Measurements from ENCODE around the gene TCTN2. TPM values are rescaled to one million over a fixed set of nuclear protein-coding genes. Genes with fewer than 3 reads are reported as not detected.

TCTN2 gene
- total RNA-seq, 1 donor from 2014 or later, result 6.1 TPM

DNA sequence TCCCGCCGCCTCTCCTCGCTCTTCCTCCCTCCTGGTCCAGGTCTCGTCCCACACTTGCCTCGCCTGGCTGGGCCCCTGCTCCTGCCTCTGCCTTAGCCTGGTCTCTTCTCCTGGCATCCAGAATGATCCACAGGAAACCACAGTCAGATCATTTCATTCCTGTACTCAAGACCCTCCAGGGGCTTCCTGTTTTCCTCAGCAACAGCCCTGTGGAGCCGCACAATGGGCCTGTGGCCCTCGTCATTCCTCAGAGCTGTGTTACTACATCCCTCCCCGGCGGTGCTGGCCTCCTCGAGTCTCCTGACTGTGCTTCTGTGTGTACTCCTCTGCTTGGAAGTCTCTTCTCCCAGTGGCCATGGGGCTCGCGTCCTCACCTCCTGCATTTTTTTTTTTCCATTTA lies 61.3 kb downstream of the TCTN2 start:
- Histone ChIP-seq H3K27ac (no peak overlapping the region), H3K4me3 (no peak overlapping the region), H3K36me3 (peaks cover 4 to 54% of the 10 kb centered on the region in 2 donors), H3K27me3 (no peaks in the 10 kb centered on the region), H3K4me1 (no peaks in the 10 kb centered on the region), H3K9me3 (no peaks in the 10 kb centered on the region)
- no peak for TF ChIP-seq POLR2AphosphoS5 (IDR thresholded peaks at IDR 0.05; ENCODE audit: insufficient read depth in 1 of 2, low read depth in 1 of 2)
- TF ChIP-seq POLR2A (IDR thresholded peaks at IDR 0.05), result no peak
- TF ChIP-seq, protein P1, sequence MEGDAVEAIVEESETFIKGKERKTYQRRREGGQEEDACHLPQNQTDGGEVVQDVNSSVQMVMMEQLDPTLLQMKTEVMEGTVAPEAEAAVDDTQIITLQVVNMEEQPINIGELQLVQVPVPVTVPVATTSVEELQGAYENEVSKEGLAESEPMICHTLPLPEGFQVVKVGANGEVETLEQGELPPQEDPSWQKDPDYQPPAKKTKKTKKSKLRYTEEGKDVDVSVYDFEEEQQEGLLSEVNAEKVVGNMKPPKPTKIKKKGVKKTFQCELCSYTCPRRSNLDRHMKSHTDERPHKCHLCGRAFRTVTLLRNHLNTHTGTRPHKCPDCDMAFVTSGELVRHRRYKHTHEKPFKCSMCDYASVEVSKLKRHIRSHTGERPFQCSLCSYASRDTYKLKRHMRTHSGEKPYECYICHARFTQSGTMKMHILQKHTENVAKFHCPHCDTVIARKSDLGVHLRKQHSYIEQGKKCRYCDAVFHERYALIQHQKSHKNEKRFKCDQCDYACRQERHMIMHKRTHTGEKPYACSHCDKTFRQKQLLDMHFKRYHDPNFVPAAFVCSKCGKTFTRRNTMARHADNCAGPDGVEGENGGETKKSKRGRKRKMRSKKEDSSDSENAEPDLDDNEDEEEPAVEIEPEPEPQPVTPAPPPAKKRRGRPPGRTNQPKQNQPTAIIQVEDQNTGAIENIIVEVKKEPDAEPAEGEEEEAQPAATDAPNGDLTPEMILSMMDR (IDR thresholded peaks at IDR 0.05), result no peak
- intact Hi-C loops (cut with DNase I), result no loop called here
- no peak for DNase-seq (ENCODE audit: extremely low spot score in 2 of 2)

DNA sequence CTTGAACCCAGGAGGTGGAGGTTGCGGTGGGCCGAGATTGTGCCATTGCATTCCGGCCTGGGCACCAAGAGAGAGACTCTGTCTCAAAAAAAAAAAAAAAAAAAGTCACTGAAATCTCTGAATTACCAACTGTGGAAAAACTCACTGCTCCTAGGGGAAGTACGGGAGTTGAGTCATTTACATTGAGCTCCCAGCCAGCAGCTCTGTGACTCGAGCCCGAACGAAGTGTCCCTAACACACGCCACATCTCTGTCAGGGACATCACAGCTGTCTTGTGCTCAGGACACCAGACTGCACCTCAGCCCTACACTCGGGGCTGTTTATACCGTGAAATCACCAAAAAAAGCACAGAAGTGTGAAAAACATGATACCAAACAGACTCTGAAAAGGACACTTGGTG lies 62.3 kb downstream of the TCTN2 start:
- H3K36me3 ChIP-seq, result peaks cover 0 to 52% of the 10 kb centered on the region in 2 donors
- H3K4me3 ChIP-seq, result no peak overlapping the region

DNA sequence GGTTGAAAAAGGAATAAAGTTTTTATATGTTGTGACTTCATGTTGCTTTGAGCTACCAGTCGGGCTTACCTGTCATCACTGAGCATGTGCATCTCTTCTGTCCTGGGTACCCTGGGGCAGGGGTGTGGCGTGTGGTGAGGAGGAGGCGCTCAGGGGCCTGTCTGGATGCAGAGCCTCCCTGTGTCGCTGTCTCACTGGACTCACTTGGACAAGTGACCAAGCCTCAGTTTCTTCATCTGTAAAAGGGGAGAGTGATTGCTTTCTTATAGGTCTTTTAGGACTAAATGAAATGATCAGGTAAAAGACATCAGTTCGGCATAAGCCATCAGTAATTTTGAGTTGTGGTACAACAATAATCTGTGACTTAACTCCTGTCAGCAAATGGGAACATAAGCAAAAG lies 63.4 kb downstream of the TCTN2 start:
- Histone ChIP-seq H3K4me1 (no peaks in the 10 kb centered on the region), H3K36me3 (peaks cover 0 to 46% of the 10 kb centered on the region in 2 donors), H3K27me3 (no peaks in the 10 kb centered on the region), H3K27ac (no peak overlapping the region), H3K4me3 (no peak overlapping the region), H3K9me3 (no peaks in the 10 kb centered on the region)
- DNase-seq (ENCODE audit: extremely low spot score in 2 of 2), result no peak
- no peak for TF ChIP-seq POLR2A (IDR thresholded peaks at IDR 0.05)
- TF ChIP-seq POLR2AphosphoS5 (IDR thresholded peaks at IDR 0.05; ENCODE audit: insufficient read depth in 1 of 2, low read depth in 1 of 2), result no peak
- TF ChIP-seq, protein P1 (IDR thresholded peaks at IDR 0.05), result no peak
- intact Hi-C loops (cut with DNase I), result no loop called here

More for the DNA sequence above, 62.3 kb downstream of the TCTN2 start:
- Histone ChIP-seq H3K27me3 (no peaks in the 10 kb centered on the region), H3K4me1 (no peaks in the 10 kb centered on the region), H3K9me3 (no peaks in the 10 kb centered on the region), H3K27ac (no peak overlapping the region)
- TF ChIP-seq POLR2AphosphoS5 (IDR thresholded peaks at IDR 0.05; ENCODE audit: insufficient read depth in 1 of 2, low read depth in 1 of 2), result no peak
- no peak for TF ChIP-seq POLR2A (IDR thresholded peaks at IDR 0.05)
- TF ChIP-seq, protein P1 (IDR thresholded peaks at IDR 0.05), result no peak
- DNase-seq (ENCODE audit: extremely low spot score in 2 of 2), result no peak
- intact Hi-C loops (cut with DNase I), result no loop called here

DNA sequence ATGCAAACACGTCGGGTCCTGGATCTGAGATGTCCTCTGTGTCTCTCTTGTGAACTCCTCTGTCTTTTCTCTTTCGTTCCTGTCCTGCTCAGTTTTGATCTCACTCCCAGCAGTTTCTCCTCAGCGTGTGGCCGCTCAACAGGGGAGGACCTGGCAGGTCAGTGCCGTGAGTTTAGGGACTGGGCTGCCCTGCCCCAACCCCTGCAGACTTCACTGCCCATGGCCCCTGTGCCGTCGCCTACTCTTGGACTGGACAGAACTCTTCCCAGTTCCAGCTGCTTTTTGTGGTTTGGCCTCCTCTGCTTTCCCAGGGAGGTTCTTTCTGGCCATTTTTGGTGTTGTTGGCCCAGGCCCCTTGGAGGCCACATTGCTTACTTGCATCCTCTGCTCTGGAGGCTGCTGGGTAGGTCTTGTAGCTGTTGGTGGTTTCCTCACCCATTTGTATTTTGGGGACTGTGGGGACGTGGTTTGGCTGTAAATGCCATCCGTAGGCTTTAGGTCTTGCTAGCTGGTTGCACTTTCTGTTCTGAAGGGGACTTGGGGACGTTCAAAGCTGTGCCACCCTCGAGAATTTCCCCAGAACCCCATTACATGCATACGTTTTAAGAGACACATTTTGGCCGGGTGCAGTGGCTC lies 71.1 kb downstream of the TCTN2 start:
- TF ChIP-seq POLR2A (IDR thresholded peaks at IDR 0.05) (no peak), POLR2AphosphoS5 (IDR thresholded peaks at IDR 0.05; ENCODE audit: insufficient read depth in 1 of 2, low read depth in 1 of 2) (no peak)
- TF ChIP-seq, protein P1 (IDR thresholded peaks at IDR 0.05), result no peak
- Histone ChIP-seq H3K27ac (no peak overlapping the region), H3K36me3 (peaks cover 0 to 41% of the 10 kb centered on the region in 2 donors), H3K4me3 (no peak overlapping the region), H3K9me3 (no peaks in the 10 kb centered on the region), H3K4me1 (no peaks in the 10 kb centered on the region), H3K27me3 (no peaks in the 10 kb centered on the region)
- no peak for DNase-seq (ENCODE audit: extremely low spot score in 2 of 2)
- intact Hi-C loops (cut with DNase I), result no loop called here

DNA sequence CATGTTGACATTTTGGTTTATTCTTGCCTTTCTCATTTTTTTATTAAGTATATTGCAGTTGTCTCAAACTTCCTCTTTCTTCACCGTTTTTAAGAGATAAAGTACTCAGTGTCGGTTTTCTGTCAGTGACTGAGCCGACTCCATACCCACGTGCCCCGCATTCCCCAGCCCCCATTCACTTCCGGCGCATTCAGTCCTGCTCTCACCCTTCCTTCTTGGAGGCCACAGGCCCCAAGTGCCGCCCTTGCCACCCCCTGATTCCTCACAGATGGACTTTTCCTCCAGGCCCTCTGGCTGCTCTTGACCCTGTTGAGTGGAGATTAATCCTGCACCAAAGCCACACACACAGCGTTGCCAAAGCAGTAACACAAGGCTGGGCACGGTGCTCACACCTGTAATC lies 72.1 kb downstream of the TCTN2 start:
- peaks cover 0 to 33% of the 10 kb centered on the region in 2 donors for H3K36me3 ChIP-seq
- H3K27me3 ChIP-seq, result no peaks in the 10 kb centered on the region
- no peak for DNase-seq (ENCODE audit: extremely low spot score in 2 of 2)
- H3K9me3 ChIP-seq, result no peaks in the 10 kb centered on the region
- intact Hi-C loops (cut with DNase I), result no loop called here
- H3K27ac ChIP-seq, result no peak overlapping the region
- no peak overlapping the region for H3K4me3 ChIP-seq
- TF ChIP-seq, protein P1 (IDR thresholded peaks at IDR 0.05), result no peak
- no peak for TF ChIP-seq POLR2AphosphoS5 (IDR thresholded peaks at IDR 0.05; ENCODE audit: insufficient read depth in 1 of 2, low read depth in 1 of 2)
- H3K4me1 ChIP-seq, result no peaks in the 10 kb centered on the region
